NCI-H128 (cell line): ENCODE results near the gene DGCR6L.
A peak's percentile ranks its signal among the peaks of the same experiment; 100 is the strongest.
"Not testable (repeated sequence)": the region's sequence is repeated elsewhere in the genome, so short reads cannot be mapped to it uniquely, and the experiment has no call there.

Experiments
- DNase-seq: peaks from one replicate; lab custom pipeline; 2025; ENCODE audit not compliant: unreplicated experiment; lab: John Stamatoyannopoulos, UW

DGCR6L gene

GRCh38 chr22:20319745-20320658 is at the start of gene DGCR6L:
Gene DGCR6L, minus strand, starts transcription at chr22:20320060. Its CDS starts 72 bp downstream, at chr22:20319988.
- DNase-seq = peak; percentile 61

GRCh38 chr22:20368875-20369274 is 49.0 kb upstream of the DGCR6L start:
- DNase-seq = not testable (repeated sequence)

GRCh38 chr22:20366841-20367240 is 47.0 kb upstream of the DGCR6L start:
- DNase-seq = not testable (repeated sequence)

DNA sequence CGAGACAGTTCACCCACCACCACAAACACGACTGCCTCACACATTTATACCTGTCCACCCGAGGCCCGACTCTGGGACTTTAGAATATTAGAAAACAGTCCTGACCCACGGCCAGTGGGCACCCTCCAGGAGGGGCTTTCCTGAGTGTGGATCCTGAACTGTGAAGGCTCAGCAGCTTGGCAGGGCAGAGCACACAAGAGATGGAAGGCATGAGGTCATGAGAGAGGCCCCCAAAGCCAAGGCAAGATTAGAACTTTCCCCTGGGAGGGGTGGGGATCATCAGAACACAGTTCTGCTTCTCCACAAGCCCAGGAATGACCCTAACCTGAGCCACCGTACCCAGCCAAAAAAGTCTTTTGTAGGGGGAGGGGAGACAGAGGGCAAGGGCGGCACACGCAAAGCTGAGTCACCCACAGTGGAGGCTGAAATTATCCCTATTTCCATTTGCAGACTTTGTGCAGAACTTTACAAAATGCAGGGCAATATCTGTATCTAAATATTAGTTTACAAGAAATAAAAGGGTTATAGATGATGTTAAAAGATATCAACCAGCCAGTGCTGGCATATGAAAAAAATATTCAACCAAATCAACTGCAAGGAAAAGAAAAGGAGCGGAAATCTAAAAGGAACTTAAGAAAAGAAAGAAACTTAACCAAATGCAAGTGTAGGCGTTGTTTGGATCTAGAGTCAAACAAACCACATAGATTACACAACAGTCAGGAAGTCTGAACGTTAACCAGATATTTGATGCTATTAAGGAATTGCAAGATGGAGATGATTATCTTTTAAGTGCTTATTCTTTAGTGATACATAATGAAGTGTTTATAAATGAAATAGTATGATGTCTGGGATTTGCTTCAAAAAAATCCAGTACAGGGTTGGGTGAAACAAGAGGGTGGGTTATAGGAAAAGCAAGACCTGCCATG is 44.7 kb upstream of the DGCR6L start:
- not testable (repeated sequence) for DNase-seq

DNA sequence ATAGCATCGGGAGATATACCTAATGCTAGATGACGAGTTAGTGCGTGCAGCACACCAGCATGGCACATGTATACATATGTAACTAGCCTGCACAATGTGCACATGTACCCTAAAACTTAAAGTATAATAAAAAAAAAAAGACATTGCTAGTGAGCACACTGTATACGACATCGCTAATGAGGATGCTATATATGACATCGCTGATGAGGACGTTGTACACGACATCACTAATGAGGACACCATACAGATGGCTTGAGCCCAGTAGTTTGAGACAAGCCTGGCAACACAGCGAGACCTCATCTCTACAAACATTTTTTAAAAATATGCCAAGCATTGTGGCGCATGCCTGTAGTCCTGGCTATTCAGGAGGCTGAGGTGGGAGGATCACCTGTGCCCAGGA is 42.5 kb upstream of the DGCR6L start:
- not testable (repeated sequence) for DNase-seq

GRCh38 chr22:20361752-20362229 is 41.9 kb upstream of the DGCR6L start:
- not testable (repeated sequence) for DNase-seq

DNA sequence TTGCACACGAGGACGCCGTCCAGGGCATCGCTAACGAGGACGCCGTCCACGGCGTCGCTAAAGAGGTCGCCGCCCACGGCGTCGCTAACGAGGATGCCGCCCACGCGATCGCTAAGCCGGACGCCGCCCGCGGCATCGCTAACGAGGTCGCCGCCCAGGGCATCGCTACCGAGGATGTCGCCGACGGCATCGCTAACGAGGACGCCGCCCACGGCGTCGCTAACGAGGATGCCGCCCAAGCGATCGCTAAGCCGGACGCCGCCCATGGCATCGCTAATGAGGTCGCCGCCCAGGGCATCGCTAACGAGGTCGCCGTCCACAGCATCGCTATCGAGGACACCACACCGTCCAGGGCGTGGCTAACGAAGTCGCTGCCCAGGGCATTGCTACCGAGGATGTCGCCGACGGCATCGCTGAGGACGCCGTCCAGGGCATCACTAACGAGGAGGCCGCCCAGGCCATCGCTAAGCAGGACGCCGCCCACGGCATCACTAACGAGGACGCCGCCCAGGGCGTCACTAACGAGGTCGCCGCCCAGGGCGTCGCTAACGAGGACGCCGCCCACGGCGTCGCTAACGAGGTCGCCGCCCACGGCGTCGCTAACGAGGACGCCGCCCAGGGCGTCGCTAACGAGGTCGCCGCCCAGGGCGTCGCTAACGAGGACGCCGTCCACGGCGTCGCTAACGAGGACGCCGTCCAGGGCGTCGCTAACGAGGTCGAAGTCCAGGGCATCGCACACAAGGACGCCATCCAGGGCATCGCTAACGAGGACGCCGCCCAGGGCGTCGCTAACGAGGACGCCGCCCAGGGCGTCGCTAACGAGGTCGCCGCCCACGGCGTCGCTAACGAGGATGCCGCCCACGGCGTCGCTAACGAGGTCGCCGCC is 41.2 kb upstream of the DGCR6L start:
- DNase-seq = not testable (repeated sequence)

- DNase-seq = not testable (repeated sequence)
These were observed 40.4 kb upstream of the DGCR6L start for GRCh38 chr22:20360261-20360660.

DNA sequence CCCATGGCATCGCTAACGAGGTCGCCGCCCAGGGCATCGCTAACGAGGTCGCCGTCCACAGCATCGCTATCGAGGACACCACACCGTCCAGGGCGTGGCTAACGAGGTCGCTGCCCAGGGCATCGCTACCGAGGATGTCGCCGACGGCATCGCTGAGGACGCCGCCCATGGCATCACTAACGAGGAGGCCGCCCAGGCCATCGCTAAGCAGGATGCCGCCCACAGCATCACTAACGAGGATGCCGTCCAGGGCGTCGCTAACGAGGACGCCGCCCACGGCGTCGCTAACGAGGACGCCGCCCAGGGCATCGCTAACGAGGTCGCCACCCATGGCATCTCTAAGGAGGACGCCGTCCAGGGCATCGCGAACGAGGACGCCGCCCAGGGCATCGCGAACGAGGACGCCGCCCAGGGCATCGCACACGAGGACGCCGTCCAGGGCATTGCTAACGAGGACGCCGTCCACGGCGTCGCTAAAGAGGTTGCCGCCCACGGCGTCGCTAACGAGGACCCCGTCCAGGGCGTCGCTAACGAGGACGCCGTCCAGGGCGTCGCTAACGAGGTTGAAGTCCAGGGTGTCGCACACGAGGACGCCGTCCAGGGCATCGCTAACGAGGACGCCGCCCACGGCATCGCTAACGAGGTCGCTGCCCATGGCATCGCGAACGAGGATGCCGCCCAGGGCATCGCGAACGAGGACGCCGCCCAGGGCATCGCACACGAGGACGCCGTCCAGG is 38.8 kb upstream of the DGCR6L start:
- DNase-seq = not testable (repeated sequence)

DNA sequence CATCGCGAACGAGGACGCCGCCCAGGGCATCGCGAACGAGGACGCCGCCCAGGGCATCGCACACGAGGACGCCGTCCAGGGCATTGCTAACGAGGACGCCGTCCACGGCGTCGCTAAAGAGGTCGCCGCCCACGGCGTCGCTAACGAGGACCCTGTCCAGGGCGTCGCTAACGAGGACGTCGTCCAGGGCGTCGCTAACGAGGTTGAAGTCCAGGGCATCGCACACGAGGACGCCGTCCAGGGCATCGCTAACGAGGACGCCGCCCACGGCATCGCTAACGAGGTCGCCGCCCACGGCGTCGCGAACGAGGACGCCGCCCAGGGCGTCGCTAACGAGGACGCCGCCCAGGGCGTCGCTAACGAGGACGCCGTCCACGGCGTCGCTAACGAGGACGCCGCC is 38.1 kb upstream of the DGCR6L start:
- not testable (repeated sequence) for DNase-seq

DNA sequence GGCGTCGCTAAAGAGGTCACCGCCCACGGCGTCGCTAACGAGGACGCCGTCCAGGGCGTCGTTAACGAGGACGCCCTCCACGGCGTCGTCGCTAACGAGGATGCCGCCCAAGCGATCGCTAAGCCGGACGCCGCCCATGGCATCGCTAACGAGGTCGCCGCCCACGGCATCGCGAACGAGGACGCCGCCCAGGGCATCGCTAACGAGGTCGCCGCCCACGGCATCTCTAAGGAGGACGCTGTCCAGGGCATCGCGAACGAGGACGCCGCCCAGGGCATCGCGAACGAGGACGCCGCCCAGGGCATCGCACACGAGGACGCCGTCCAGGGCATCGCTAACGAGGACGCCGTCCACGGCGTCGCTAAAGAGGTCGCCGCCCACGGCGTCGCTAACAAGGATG is 37.0 kb upstream of the DGCR6L start:
- DNase-seq = not testable (repeated sequence)

DNA sequence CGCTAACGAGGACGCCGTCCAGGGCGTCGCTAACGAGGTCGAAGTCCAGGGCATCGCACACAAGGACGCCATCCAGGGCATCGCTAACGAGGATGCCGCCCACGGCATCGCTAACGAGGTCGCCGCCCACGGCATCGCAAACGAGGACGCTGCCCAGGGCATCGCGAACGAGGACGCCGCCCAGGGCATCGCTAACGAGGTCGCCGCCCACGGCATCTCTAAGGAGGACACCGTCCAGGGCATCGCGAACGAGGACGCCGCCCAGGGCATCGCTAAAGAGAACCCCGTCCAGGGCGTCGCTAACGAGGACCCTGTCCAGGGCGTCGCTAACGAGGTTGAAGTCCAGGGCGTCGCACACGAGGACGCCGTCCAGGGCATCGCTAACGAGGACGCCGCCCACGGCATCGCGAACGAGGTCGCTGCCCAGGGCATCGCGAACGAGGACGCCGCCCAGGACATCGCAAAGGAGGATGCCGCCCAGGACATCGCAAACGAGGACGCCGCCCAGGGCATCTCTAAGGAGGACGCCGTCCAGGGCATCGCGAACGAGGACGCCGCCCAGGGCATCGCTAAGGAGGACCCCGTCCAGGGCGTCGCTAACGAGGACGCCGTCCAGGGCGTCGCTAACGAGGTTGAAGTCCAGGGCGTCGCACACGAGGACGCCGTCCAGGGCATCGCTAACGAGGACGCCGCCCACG is 36.2 kb upstream of the DGCR6L start:
- not testable (repeated sequence) for DNase-seq

DNA sequence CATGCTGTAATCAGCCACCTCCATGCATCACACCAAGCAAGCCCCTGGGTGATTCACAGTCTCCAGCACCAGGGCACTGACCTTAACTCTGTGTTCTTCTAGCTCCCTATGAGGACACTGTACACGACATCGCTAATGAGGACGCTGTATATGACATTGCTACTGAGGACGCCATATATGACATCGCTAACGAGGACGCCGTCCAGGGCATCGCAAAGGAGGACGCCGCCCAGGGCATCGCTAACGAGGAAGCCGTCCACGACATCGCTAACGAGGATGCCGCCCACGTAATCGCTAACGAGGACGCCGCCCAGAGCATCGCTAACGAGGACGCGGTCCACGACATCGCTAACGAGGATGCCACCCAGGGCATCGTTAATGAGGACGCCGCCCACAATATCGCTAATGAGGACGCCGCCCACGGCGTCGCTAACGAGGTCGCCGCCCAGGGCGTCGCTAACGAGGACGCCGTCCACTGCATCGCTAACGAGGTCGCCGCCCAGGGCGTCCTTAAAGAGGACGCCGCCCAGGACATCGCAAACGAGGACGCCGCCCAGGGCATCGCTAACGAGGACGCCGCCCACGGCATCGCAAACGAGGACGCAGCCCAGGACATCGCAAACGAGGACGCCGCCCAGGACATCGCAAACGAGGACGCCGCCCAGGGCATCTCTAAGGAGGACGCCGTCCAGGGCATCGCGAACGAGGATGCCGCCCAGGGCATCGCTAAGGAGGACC is 34.5 kb upstream of the DGCR6L start:
- DNase-seq = no peak

GRCh38 chr22:20352536-20352935 is 32.7 kb upstream of the DGCR6L start:
- DNase-seq = not testable (repeated sequence)

- DNase-seq = not testable (repeated sequence)
These were observed 26.7 kb upstream of the DGCR6L start for GRCh38 chr22:20346553-20346952.

GRCh38 chr22:20338291-20338690 is 18.4 kb upstream of the DGCR6L start:
- not testable (repeated sequence) for DNase-seq

- not testable (repeated sequence) for DNase-seq
These were observed 17.9 kb upstream of the DGCR6L start for GRCh38 chr22:20337807-20338206.

DNA sequence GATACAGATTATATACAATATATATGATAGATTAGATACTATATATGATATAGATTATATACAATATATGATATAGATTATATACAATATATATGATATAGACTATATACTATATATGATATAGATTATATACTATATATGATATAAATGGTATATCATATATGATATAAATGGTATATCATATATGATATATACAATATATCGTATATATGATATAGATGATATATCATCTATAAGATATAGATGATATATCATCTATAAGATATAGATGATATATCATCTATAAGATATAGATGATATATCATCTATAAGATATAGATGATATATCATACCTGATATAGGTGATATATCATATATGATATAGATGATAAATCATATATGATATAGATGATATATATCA is 16.7 kb upstream of the DGCR6L start:
- DNase-seq = not testable (repeated sequence)
